Measurements from ENCODE around the gene GYPB.
"Not testable (repeated sequence)": the region's sequence is repeated elsewhere in the genome, so short reads cannot be mapped to it uniquely, and the experiment has no call there.

DNA sequence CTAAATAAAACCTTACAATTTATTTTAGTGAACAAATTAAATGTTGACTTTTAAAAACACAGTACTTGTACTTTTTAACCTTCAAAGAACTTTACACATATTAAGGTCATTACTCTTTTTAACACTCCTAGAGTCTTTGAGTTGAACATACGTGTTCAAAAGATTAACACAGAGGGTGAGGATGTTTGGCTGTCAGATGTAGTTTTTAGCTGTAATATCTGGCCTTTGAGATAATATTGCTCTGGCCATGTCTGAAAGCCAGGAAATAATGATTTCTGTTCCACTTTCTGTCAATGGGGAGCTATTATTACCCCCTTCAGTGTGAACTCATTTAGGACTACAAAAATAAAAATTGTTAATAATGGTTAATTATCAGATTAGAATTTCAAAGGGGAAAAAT, 71.7 kb downstream of the GYPB start:
- not testable (repeated sequence) for TF ChIP-seq CTCF, POLR2A (IDR thresholded peaks at IDR 0.05)

Measured in heart left ventricle (tissue), 13 donors.